Fibroblast of pulmonary artery (primary cell): ENCODE results near the gene PASK.

Experiments
- DNase-seq: peaks from one replicate; pipeline ENCODE4 v3.0.0-alpha.2; 2010; ENCODE audit warnings: low read depth
- H3K4me3 ChIP-seq: replicated peaks from 2 replicates; pipeline ENCODE4 v1.5.1; 2011; ENCODE audit warnings: low read depth, mild to moderate bottlenecking, control low read depth, low read length, moderate library complexity
- CTCF ChIP-seq: IDR thresholded peaks from 2 replicates; pipeline ENCODE4 v1.5.1; 2011; ENCODE audit warnings: mild to moderate bottlenecking, control low read depth, low read length, inconsistent platforms; ENCODE audit errors: missing control alignments

PASK gene

GRCh38 chr2:241112046-241112445 lies 37.2 kb downstream of the PASK start:
- no peak overlapping the region for H3K4me3 ChIP-seq
- DNase-seq: no peak
- no peak for TF ChIP-seq CTCF

- DNase-seq: no peak
- TF ChIP-seq CTCF: no peak
- no peak overlapping the region for H3K4me3 ChIP-seq
Observed at GRCh38 chr2:241111440-241111805, 37.8 kb downstream of the PASK start.

GRCh38 chr2:241110607-241111439 lies 38.4 kb downstream of the PASK start:
- no peak overlapping the region for H3K4me3 ChIP-seq
- DNase-seq: no peak
- no peak for TF ChIP-seq CTCF

- H3K4me3 ChIP-seq: no peak overlapping the region
- TF ChIP-seq CTCF: no peak
- no peak for DNase-seq
Observed at GRCh38 chr2:241110089-241110606, 39.1 kb downstream of the PASK start.

- DNase-seq: no peak
- no peak for TF ChIP-seq CTCF
- H3K4me3 ChIP-seq: no peak overlapping the region
Observed at GRCh38 chr2:241109210-241110088, 39.8 kb downstream of the PASK start.

GRCh38 chr2:241108271-241109209 lies 40.7 kb downstream of the PASK start:
- H3K4me3 ChIP-seq: no peak overlapping the region
- TF ChIP-seq CTCF: no peak
- no peak for DNase-seq
